ENCODE measurements around the gene LPIN1. TPM values are rescaled to one million over a fixed set of nuclear protein-coding genes. Genes with fewer than 3 reads are reported as not detected.

Gene LPIN1
- total and polyA plus RNA-seq, 2 of the 8 experiments (the other 6 are each of a cell fraction or from before 2014, with no cell fraction given): 4.3 to 9.8 TPM

DNA sequence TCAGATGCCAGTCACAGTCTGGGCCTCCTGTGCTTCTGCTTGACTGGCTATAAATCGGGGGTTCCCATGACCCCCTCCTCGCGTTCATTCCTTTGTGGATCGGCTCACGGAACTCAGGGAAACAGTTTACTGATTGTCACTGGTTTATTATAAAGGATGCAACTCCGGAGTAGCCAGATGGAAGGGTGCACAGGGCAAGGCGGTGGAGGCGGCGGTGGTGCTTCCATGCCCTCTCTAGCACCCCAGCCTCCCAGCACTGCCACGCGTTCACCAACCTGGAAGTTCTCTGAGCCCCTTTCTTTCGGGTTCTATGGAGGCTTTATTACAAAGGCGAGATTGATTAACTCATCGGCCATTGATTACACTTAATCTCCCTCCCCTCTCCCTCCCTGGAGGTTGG lies 15.6 kb downstream of the LPIN1 start:
- DNase-seq (ENCODE audit: low read depth in 1 of 2, low spot score in 2 of 2) (no peak), FAIRE-seq (no peak)
- no peak overlapping the region for H2AFZ ChIP-seq (ENCODE audit: low read length)
- H2BK12ac ChIP-seq (ENCODE audit: low read depth, low read length): no peak overlapping the region
- no peak overlapping the region for H3K4me3 ChIP-seq (ENCODE audit: extremely low read depth in 1 of 4, insufficient read depth in 2 of 4, low read depth in 3 of 4, low read length in 4 of 4)
- H3K36me3 ChIP-seq (ENCODE audit: control insufficient read depth in 2 of 4, insufficient read depth in 4 of 4, low read length in 3 of 4): peaks cover 0 to 11% (median 4%) of the 10 kb centered on the region in 4 experiments; a peak in 2 of 8 replicates
- H3K27me3 ChIP-seq (replicated peaks in 1 of 4; ENCODE audit: control insufficient read depth in 3 of 4, extremely low read depth in 1 of 4, insufficient read depth in 3 of 4, low read length in 3 of 4): no peaks in the 10 kb centered on the region
- 86% methylated on average over 14 of the region's 14 CpGs; no CpG with 5 or more reads in 1 of the 2 experiments for WGBS, 2 experiments (ENCODE audit: extremely low coverage in 1 of 2, insufficient coverage in 1 of 2, insufficient read length in 1 of 2, insufficient replicate concordance in 2 of 2, low coverage in 1 of 2, low lambda C conversion rate in 2 of 2, missing lambda C conversion rate in 1 of 2)
- no peak overlapping the region for H3K18ac ChIP-seq (ENCODE audit: extremely low read depth, low read length)
- H2BK120ac ChIP-seq (replicated peaks; ENCODE audit: low read depth, low read length): no peak overlapping the region
- H4K8ac ChIP-seq (ENCODE audit: extremely low read depth, insufficient read depth, low read length): no peak overlapping the region
- H3K23ac ChIP-seq (ENCODE audit: insufficient read length): no peak overlapping the region
- TF ChIP-seq BACH1 (IDR thresholded peaks at IDR 0.05; ENCODE audit: low read length) (no peak), POLR2A (IDR thresholded peaks at IDR 0.05; ENCODE audit: control extremely low read depth in 1 of 2, low read depth in 2 of 2, low read length in 2 of 2) (no peak), RBBP5 (IDR thresholded peaks at IDR 0.05; ENCODE audit: borderline replicate concordance, low read depth, low read length) (no peak), TBP (IDR thresholded peaks at IDR 0.05; ENCODE audit: low read depth, low read length) (no peak), RNF2 (IDR thresholded peaks at IDR 0.05; ENCODE audit: borderline replicate concordance, low read depth, low read length, missing control alignments, poor library complexity, severe bottlenecking) (no peak), JUN (IDR thresholded peaks at IDR 0.05; ENCODE audit: low read depth, low read length) (no peak)
- H3K27ac ChIP-seq (ENCODE audit: low read depth, low read length): no peak overlapping the region
- H2BK5ac ChIP-seq (ENCODE audit: low read depth, low read length): no peak overlapping the region
- H3K14ac ChIP-seq (ENCODE audit: insufficient read length): no peak overlapping the region
- no peaks in the 10 kb centered on the region for H3K79me1 ChIP-seq (ENCODE audit: low read depth, low read length)
- no peaks in the 10 kb centered on the region for H3K23me2 ChIP-seq (ENCODE audit: low read depth, low read length)
- no peaks in the 10 kb centered on the region; a peak in 1 of 7 replicates for H3K4me1 ChIP-seq (replicated peaks in 1 of 4; ENCODE audit: control insufficient read depth in 3 of 4, insufficient read depth in 4 of 4, low read length in 3 of 4)
- H4K5ac ChIP-seq (ENCODE audit: insufficient read length, low read depth, low read length): no peak overlapping the region
- H3K4me2 ChIP-seq (ENCODE audit: insufficient read depth in 1 of 2, low read depth in 2 of 2, low read length in 2 of 2): no peak overlapping the region
- no peak overlapping the region for H2AK5ac ChIP-seq (ENCODE audit: low read depth, low read length)
- no peak overlapping the region for H3K56ac ChIP-seq (replicated peaks; ENCODE audit: insufficient read length, low read depth, low read length)
- ChIA-PET POLR2A (ENCODE audit: partially characterized antibody) (interaction anchor here (0.7 kb wide), 1 partner anchor 9 kb away, joined by 3 read pairs; no protein-coding TSS in a partner anchor), CTCF (ENCODE audit: partially characterized antibody) (interaction anchor here (1.1 to 2.7 kb wide), 6 partner anchors 13 to 69 kb away, joined by 3 to 7 read pairs (median 4); no protein-coding TSS in a partner anchor)
- no peak overlapping the region for H4K91ac ChIP-seq (replicated peaks; ENCODE audit: insufficient read length, low read length)
- H3K79me2 ChIP-seq (ENCODE audit: control insufficient read depth in 1 of 2, insufficient read depth in 2 of 2, low read length in 2 of 2): no peaks in the 10 kb centered on the region
- no peak overlapping the region for H2BK20ac ChIP-seq (ENCODE audit: low read length)
- no peak overlapping the region for H3K4ac ChIP-seq (replicated peaks; ENCODE audit: insufficient read length, low read depth, low read length)
- H3K9me3 ChIP-seq (ENCODE audit: insufficient read depth in 2 of 2, low read depth in 1 of 2, low read length in 1 of 2): peaks cover 0 to 10% of the 10 kb centered on the region in 2 experiments; a peak in 2 of 4 replicates
- no peak overlapping the region for H3K9ac ChIP-seq (replicated peaks in 1 of 4; ENCODE audit: extremely low read depth in 1 of 4, low read depth in 3 of 4, low read length in 3 of 4)
- no peaks in the 10 kb centered on the region for H4K20me1 ChIP-seq (replicated peaks in 1 of 2; ENCODE audit: control insufficient read depth in 1 of 2, insufficient read depth in 2 of 2, low read length in 2 of 2)
- H2BK15ac ChIP-seq (ENCODE audit: low read length): no peak overlapping the region

All from H1 (cell line).